SIG-M5 treated with dmso at 0.1 percent for 504 hours (cell line): ENCODE results near the gene ACSM5.
"Not testable (repeated sequence)": the region's sequence is repeated elsewhere in the genome, so short reads cannot be mapped to it uniquely, and the experiment has no call there.

Source experiments
- DNase-seq: peaks from one replicate; lab custom pipeline; 2025; ENCODE audit not compliant: unreplicated experiment; lab: John Stamatoyannopoulos, UW

The ACSM5 gene

DNA sequence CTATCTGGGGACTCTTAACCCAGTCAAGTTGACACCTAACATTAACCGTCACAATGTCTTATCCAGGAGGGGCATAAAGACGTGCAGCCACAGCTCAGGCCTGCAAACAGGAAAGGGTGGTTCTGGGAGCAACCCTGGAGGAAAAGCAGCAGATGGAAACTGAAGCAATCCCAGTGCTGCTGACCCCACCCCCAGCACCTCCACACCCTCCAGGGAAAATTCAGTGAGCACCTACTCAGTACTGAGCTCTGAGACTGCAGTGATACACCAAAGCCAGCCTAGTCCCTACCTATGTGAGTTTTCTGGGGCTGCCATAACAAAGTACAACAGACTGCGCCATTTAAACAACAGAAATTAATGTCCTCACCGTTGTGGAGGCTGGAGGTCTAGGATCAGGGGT is 32.5 kb downstream of the ACSM5 start:
- not testable (repeated sequence) for DNase-seq

DNA sequence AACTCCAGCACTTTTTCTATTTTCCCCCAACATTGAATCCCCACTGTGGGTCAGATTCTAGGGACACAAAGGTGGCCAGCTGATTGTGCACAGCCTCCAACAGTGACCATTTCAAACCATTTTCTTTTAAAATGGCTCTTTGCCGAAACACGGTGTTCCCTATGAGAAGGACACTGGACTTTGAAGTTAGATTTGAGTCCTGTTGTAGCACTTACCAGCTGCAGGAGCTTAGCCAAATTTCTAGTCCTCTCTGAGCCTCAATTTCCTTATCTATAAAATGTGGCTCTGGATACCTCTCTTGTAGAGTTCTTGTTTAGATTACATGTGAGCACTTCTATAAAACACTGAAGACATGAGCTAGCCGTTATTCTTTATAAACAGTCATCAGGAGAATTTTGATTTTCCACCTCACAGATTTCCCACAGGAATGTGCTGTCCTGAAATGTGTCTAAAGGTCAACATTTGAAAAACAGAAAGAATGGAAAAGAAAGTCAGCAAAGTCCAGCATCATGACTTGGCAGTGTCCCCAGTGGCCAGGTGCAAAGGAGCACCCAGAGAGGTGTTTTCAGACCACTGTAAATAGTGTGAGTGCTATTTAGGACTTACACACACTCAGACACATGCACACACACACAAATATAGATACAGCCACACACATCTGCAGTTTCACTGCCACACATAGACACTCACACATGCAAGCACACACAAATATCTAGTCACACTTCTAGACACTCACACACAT is 37.5 kb downstream of the ACSM5 start:
- not testable (repeated sequence) for DNase-seq

DNA sequence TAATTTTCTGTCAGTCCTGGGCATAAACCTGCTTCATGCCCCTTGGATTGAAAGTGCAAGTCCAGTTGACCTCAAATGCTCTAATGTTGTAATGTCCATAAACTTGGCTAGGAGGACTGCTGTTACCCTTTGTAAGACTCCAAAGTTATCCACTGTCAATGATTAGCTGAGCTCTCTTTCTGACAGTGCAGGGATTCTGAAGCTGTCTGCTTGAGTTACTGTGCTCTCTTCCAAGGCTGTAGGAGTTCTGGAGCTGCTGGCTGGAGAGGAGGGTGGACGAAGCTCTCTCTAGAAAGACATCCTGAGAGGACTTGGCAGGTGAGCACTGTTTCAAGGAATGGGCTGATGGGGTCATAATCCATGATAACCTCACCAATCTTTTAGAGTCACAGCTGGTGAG is 42.0 kb downstream of the ACSM5 start, which contains the start of gene ACSM2A:
Gene ACSM2A, plus strand, starts transcription at position 158 of the 400 bp plus-strand sequence. CDS start 8,594 bp downstream, outside the sequence.
- DNase-seq: not testable (repeated sequence)

DNA sequence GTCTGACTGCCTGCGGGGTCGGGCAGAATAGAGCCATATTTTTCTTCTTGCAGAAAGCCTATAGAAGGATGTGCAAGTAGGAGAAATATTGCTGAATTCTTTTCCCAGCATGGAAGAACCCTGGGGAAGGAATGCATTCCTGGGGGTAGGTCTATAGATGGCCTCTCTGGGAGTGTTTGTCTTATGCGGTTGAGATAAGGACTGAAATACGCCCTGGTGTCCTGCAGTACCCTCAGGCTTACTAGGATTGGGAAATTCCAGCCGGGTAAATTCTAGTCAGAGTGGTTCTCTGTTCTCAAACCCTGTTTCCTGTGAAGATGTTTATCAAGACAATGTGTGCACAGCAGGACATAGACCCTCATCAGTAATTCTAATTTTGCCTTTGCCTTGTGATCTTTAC is 44.3 kb downstream of the ACSM5 start:
- not testable (repeated sequence) for DNase-seq

DNA sequence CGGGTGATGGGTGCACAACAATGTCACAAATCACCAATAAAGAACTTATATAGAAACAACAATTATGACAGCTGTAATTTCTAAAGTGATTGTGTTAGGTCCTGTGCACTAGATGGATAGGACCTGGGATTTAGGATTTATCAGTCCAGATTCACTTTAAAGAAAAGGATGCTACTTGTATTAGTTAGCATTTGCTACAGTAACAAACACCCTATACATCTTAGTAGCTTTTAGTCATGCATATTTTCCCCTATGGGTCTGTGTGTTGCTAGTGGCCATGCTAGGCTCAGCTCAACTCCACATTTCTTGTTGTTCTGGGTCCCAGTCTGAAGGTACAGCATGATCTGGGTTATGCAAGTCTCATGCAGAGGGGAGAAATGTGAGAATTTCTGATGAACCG is 49.9 kb downstream of the ACSM5 start:
- not testable (repeated sequence) for DNase-seq

DNA sequence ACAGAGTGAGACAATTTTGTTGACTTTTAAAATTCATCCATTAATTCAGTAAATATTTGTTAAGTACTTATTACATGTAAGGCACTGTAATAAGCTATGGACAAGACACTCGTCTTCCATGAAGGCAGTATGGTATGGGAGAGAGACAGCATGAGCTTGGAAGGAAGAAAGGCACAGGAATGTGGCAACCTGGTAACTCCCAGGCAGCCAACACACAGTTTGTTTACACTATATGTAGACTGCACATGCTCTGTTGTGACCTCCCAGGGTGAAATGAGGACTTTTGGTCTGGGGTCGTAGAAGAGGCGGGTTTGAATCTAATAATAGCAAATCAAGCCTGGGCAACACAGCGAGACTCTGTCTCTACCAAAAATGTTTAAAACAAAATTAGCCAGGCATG is 51.0 kb downstream of the ACSM5 start:
- DNase-seq: not testable (repeated sequence)

DNA sequence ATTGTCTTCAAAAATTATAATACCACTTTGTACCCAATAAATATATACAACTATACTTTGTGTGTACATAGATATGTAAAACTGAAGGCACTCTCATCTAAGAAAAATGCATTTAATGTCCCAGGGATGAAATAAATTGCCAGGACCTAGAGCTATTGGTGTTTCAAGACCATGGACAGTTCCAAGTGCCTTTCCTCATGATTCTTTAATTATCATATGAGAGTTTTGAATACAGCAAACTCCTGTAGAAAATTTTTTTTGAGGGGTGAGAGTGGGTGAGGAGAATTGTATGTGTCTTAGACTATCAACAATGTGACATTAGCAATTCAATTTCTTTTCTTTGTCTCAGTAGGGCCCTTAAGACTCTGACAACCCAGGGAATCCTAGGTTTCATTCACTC is 59.6 kb downstream of the ACSM5 start:
- not testable (repeated sequence) for DNase-seq

DNA sequence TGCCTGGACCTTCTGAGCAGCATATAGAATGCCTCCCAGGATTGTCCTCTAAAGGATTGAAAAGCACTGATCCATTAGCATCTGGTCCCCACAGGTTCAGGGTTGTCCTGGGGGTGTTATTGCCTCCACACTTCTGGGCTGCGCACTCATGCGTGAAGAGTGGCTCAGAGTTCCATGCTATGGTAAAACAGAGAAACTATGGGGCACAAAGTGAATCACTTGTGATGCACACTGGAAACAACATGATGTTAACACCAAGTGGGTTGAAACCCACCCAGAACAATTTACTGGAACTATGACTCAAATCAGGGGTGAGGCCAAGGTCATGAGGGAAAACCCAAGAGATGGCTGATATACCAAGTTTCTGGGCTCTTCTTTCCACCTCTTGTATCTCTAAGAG is 60.6 kb downstream of the ACSM5 start:
- DNase-seq: not testable (repeated sequence)

DNA sequence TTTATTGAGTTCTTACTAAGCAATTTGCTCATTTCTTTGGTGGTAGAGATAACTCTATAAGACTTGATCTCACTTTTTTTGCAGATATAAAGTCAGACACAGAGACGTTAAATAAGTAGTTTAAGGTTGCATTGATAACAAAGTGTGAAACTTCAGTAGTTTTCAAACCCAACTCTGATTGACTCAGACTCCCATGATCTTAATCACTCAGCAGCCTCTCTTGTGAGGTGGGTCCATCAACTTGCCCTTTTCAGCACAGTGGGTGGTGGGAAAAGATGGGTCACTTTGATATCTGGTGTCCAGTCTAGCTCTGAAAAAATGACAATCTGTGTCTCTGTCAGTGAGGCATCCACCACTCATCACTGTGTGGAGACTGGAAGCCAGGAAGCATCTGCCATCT is 61.4 kb downstream of the ACSM5 start:
- not testable (repeated sequence) for DNase-seq

DNA sequence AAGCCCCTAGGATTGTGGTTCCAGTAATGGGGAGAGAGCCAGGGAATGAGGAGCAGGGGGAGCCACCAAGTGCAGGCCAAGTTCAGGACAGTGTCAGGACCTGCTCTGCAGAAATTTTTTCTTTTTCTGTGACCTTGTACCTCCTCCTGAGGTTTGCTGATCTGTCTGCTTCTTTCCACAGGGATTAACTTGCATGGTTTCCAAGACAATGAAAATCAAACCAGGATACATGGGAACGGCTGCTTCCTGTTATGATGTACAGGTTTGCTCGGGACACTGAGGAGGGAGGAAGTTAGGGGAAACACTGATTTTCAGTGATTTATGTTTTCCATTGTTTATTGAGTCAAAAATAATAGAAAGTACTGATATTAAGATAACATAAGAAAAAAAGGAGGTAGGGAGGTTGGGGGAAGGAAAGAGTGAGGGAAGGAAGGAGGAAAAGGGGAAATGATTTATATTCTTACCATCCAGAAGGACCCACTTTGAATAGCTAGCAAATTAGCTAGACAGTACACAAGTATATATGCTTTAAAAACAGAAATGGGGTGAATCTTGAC is 67.9 kb downstream of the ACSM5 start:
- DNase-seq: not testable (repeated sequence)

DNA sequence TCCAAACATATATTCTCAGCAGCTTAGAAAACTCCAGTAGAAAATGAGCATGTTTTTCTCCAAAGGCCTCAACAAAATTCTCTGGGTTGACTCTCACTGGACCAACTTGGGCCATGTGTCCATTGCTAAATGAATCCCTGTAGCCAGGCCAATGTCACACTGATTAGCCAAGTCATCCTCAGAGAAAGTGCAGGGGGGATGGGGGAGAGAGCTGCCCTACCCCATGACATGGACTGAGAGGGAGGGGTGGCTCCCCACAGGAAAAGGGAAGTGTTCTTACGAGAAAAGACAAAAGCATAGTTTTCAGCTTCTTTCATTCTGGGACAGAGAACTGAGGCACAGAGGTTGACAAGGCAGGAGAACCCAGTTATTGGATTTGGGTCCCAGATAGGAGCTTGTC is 74.7 kb downstream of the ACSM5 start:
- not testable (repeated sequence) for DNase-seq

DNA sequence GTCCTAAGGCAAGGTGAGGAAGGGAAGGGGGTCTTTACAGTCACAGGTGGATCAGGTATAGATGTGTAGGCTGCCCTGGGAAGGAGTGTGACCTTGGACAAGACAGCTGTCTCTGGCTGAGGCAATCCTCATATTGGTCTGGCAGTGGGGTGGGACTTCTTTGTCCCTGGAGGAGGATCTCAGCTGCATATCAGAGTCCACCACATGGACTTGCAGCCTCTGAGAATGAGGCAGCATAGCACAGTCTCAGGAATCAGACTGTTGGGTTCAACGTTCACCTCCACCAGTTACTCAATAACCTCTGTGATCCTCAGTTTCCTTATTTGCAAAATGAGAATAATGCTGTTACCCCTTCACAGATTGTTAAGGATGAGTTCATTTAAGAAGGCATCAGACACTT is 75.4 kb downstream of the ACSM5 start:
- no peak for DNase-seq

DNA sequence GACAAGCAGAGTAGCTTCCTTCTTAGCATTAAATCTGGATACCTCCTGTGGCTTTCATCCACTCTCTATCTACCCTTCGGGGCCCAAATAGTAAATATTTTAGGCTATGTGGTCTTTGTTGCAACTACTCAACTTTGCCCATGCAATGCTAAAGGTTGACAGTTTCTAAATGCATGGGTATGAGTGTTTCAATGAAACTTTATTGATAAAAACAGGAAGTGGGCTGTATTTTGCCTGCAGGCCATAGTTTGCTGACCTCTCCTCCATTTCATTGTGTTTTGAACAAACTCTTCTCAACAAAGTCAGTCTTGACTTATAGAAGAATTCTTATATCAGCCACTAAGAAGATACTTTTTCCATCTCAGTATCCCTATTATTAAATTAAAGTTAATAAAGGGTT is 76.1 kb downstream of the ACSM5 start:
- no peak for DNase-seq
